Transverse colon (tissue), 4 donors: Measurements from ENCODE around the gene IP6K1. TPM values are rescaled to one million over a fixed set of nuclear protein-coding genes. Genes with fewer than 3 reads are reported as not detected.

ENCODE experiments used
- DNase-seq: peaks from one replicate; pipeline ENCODE4 v3.0.0-alpha.2; 2019
- H3K27ac ChIP-seq, 4 donors: fragments of 200-600 bp; sonication (generic); 2 replicates each; pipeline ENCODE4 v1.5.1; 2016 to 2018; ENCODE audit warnings: inconsistent platforms in 4 of 4
- H3K27me3 ChIP-seq: fragments of 200-600 bp; sonication (generic); 2 replicates; pipeline ENCODE4 v1.5.1; 2017; ENCODE audit warnings: inconsistent platforms
- H3K36me3 ChIP-seq, 4 donors: fragments of 200-600 bp; sonication (generic); 2 replicates each; pipeline ENCODE4 v1.5.1; 2017 to 2019; ENCODE audit warnings: inconsistent platforms in 4 of 4
- H3K4me1 ChIP-seq, 4 donors: fragments of 200-600 bp; sonication (generic); 2 replicates each; pipeline ENCODE4 v1.5.1; 2017 to 2020; ENCODE audit warnings: inconsistent platforms in 4 of 4
- H3K4me3 ChIP-seq, 4 donors: fragments of 200-600 bp; sonication (generic); 1 replicate in 1 of 4; 2 replicates in 3 of 4; pipeline versions ENCODE4 v1.5.1 to v1.6.1; 2017 to 2019; ENCODE audit warnings: inconsistent platforms in 4 of 4
- H3K9me3 ChIP-seq, 2 donors: fragments of 200-600 bp; sonication (generic); 2 replicates each; pipeline ENCODE4 v1.5.1; 2017 to 2019; ENCODE audit warnings: inconsistent platforms in 2 of 2
- EP300 ChIP-seq: sonication (generic); formaldehyde crosslinking; IDR thresholded peaks from one replicate; pipeline ENCODE4 v1.6.1; 2017; ENCODE audit warnings: antibody characterized with exemption, low read depth
- POLR2A ChIP-seq: fragments of 450-650 bp; IDR thresholded peaks from one replicate; pipeline ENCODE4 v1.6.1; 2016; ENCODE audit warnings: antibody characterized with exemption, mild to moderate bottlenecking, moderate library complexity
- POLR2AphosphoS5 ChIP-seq, 3 donors: sonication (generic); formaldehyde crosslinking; IDR thresholded peaks; one replicate each; pipeline ENCODE4 v1.6.1; 2016; ENCODE audit warnings: antibody characterized with exemption in 3 of 3
- WGBS, 2 donors: methylation state at CpG; one replicate each; pipeline ENCODE4 v1.1.5; 2018; ENCODE audit warnings: low coverage in 1 of 2; 5-methylcytosine and 5-hydroxymethylcytosine counted together
- in situ Hi-C, 4 donors: fragments of 200-750 bp; cut with MboI; loops; one replicate each; pipeline versions ENCODE4 v1.15.0 to v1.15.1; 2017; ENCODE audit warnings: low sequenced_read_pairs in 3 of 4, low pct_ligation_motif_present in 1 of 4, low pct_unique_long_range_greater_than_20kb in 1 of 4
- intact Hi-C: fragments of 100-400 bp; cut with DNase I; formaldehyde crosslinking; loops from one replicate; pipeline ENCODE4 v1.15.1; 2023; ENCODE audit warnings: low total_unique reads
- total RNA-seq, 4 donors: library from RNA; depleted of rRNA; stranded (reverse); fragments of >200 nt; gene quantifications; one replicate each; pipeline ENCODE4 v1.1.0, GENCODE V29; 2016
- TF ChIP-seq, protein P1 (sequence below), 5 experiments: fragments of 200-600 bp in 3 of 5; fragments of 450-650 bp in 2 of 5; sonication (generic) in 3 of 5; IDR thresholded peaks; 1 replicate in 2 of 5; 2 replicates in 3 of 5; pipeline ENCODE4 v1.5.1; 2016 to 2017; ENCODE audit warnings: antibody characterized with exemption in 5 of 5, inconsistent platforms in 3 of 5, mild to moderate bottlenecking in 2 of 5, moderate library complexity in 1 of 5

The IP6K1 gene
- total RNA-seq, 4 donors from 2014 or later, result 20.5 to 40.7 (median 39.7) TPM

DNA sequence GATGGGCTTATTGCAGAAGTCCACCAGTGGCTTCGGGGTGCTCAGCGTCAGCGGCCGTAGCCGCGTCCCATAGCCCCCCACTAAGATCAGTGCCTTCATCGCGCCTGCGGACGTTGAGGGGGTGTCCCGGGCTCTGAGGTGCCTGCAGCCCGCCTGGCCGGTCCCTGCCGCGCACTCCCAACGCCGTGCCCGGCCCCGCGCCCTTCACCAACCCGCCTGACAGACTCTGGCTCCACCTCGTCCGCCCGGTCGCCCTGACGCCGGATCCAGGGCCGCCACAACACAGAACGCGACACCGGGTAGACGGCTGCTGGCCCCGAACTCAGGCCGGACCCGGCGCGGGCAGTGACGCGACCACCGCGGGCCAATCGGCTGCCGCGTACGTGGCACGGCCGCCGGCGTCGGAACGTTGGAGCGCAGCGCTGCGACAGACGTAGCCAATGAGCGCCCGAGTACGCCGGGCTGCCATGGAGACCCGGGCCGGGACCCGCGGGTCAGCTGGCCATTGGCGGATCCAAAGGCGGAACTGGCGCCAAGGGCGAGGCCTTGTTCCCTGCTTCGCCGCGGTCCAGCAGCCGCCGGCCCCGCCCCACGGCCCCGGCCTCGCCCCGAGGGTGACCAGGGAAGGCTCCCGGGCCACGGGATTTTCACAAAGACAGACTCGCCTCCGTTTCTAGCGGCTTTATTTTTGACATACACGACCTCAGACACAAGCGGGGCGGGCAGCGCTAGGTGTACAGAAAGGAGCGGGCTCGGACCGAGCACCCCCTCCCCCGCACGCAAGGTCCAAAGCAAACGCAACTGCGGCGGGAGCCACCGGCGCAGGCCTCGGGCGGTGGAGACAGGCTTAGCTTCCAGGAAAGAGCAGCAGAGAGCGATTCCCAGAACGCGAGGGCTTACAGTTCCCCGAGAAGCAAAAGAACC, 62.5 kb downstream of the IP6K1 start, which contains the start of gene GMPPB:
GMPPB (minus strand) TSS at position 324 of the 924 bp plus-strand sequence; CDS start at position 99, 225 bp downstream.
- TF ChIP-seq, protein P1, sequence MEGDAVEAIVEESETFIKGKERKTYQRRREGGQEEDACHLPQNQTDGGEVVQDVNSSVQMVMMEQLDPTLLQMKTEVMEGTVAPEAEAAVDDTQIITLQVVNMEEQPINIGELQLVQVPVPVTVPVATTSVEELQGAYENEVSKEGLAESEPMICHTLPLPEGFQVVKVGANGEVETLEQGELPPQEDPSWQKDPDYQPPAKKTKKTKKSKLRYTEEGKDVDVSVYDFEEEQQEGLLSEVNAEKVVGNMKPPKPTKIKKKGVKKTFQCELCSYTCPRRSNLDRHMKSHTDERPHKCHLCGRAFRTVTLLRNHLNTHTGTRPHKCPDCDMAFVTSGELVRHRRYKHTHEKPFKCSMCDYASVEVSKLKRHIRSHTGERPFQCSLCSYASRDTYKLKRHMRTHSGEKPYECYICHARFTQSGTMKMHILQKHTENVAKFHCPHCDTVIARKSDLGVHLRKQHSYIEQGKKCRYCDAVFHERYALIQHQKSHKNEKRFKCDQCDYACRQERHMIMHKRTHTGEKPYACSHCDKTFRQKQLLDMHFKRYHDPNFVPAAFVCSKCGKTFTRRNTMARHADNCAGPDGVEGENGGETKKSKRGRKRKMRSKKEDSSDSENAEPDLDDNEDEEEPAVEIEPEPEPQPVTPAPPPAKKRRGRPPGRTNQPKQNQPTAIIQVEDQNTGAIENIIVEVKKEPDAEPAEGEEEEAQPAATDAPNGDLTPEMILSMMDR (IDR thresholded peaks at IDR 0.05), result no peak
- TF ChIP-seq POLR2A (peak; percentile 91), POLR2AphosphoS5 (IDR thresholded peaks at IDR 0.05) (peak; percentile 79 to 95 (median 92))
- intact Hi-C loops, result no loop called here
- peak; percentile 98 for DNase-seq
- H3K9me3 ChIP-seq, result no peaks in the 10 kb centered on the region
- H3K4me1 ChIP-seq, result peaks cover 18 to 46% (median 32%) of the 10 kb centered on the region in 4 donors
- H3K27me3 ChIP-seq, result no peaks in the 10 kb centered on the region
- 0% methylated on average over 79 of the region's 102 CpGs; no CpG with 5 or more reads in 1 of the 2 donors for WGBS, 2 donors
- peak within 1 kb of the TSS; percentile 87 to 92 (median 89) for H3K4me3 ChIP-seq
- H3K36me3 ChIP-seq, result peaks cover 0 to 6% (median 0%) of the 10 kb centered on the region in 4 donors
- in situ Hi-C loops, result loop anchor here in 1 of 4 donors (5.0 kb wide), 1 partner anchor 63 kb away; the partner anchor contains the start of gene IP6K1
- peak within 1 kb of the TSS; percentile 94 to 99 (median 98) for H3K27ac ChIP-seq

GRCh38 chr3:49723296-49723627, 63.1 kb downstream of the IP6K1 start:
- no peaks in the 10 kb centered on the region for H3K27me3 ChIP-seq
- in situ Hi-C loops, result loop anchor here in 1 of 4 donors (5.0 kb wide), 1 partner anchor 64 kb away; the partner anchor contains the start of gene IP6K1
- WGBS, 2 donors, result 0% methylated on average over 2 of the region's 20 CpGs; no CpG with 5 or more reads in 1 of the 2 donors
- intact Hi-C loops, result no loop called here
- TF ChIP-seq, protein P1 (IDR thresholded peaks at IDR 0.05), result no peak
- TF ChIP-seq POLR2A (no peak), POLR2AphosphoS5 (IDR thresholded peaks at IDR 0.05) (peak in 1 of 3 donors; percentile 48)
- H3K9me3 ChIP-seq, result no peaks in the 10 kb centered on the region
- peaks cover 24 to 52% (median 38%) of the 10 kb centered on the region in 4 donors for H3K4me1 ChIP-seq
- peak overlapping the region; percentile 94 to 99 (median 98) for H3K27ac ChIP-seq
- H3K4me3 ChIP-seq, result peak overlapping the region; percentile 87 to 92 (median 89)
- peaks cover 0 to 6% (median 0%) of the 10 kb centered on the region in 4 donors for H3K36me3 ChIP-seq
- peak; percentile 88 for DNase-seq

GRCh38 chr3:49722896-49723295, 63.4 kb downstream of the IP6K1 start:
- peaks cover 0 to 6% (median 0%) of the 10 kb centered on the region in 4 donors for H3K36me3 ChIP-seq
- H3K9me3 ChIP-seq, result no peaks in the 10 kb centered on the region
- intact Hi-C loops (no loop called here), in situ Hi-C loops (loop anchor here in 1 of 4 donors (5.0 kb wide), 1 partner anchor 64 kb away; the partner anchor contains the start of gene IP6K1)
- no peak for DNase-seq
- H3K27ac ChIP-seq, result peak overlapping the region; percentile 94 to 99 (median 98)
- WGBS, 2 donors, result 45% methylated on average over 8 of the region's 8 CpGs; no CpG with 5 or more reads in 1 of the 2 donors
- H3K4me1 ChIP-seq, result peaks cover 24 to 53% (median 38%) of the 10 kb centered on the region in 4 donors
- TF ChIP-seq EP300 (no peak), POLR2AphosphoS5 (IDR thresholded peaks at IDR 0.05) (no peak), POLR2A (no peak)
- TF ChIP-seq, protein P1 (IDR thresholded peaks at IDR 0.05), result no peak
- H3K27me3 ChIP-seq, result no peaks in the 10 kb centered on the region
- H3K4me3 ChIP-seq, result peak overlapping the region; percentile 87 to 92 (median 89)
